Medulla oblongata (tissue), 1 donor: ENCODE data around the gene TEX19.
"Not testable (repeated sequence)": the region's sequence is repeated elsewhere in the genome, so short reads cannot be mapped to it uniquely, and the experiment has no call there.

ENCODE experiments used
- DNase-seq: peaks from one replicate; pipeline ENCODE4 v3.0.0-alpha.2; 2015; ENCODE audit errors: extremely low spot score

The TEX19 gene

GRCh38 chr17:82355770-82356427, 3.1 kb upstream of the TEX19 start:
- DNase-seq = no peak

GRCh38 chr17:82356845-82357355, 2.1 kb upstream of the TEX19 start:
- DNase-seq = no peak

GRCh38 chr17:82357394-82357793, 1.7 kb upstream of the TEX19 start:
- no peak for DNase-seq

GRCh38 chr17:82359451-82360074, 516 bp downstream of the TEX19 start:
- DNase-seq = not testable (repeated sequence)

- no peak for DNase-seq
Measured at GRCh38 chr17:82361885-82362633, 3.0 kb downstream of the TEX19 start.

- no peak for DNase-seq
Measured at GRCh38 chr17:82365606-82366295, 6.7 kb downstream of the TEX19 start.

GRCh38 chr17:82366749-82367148, 7.7 kb downstream of the TEX19 start:
- DNase-seq = no peak

- no peak for DNase-seq
Measured at GRCh38 chr17:82367724-82368524, 8.9 kb downstream of the TEX19 start.

- no peak for DNase-seq
Measured at GRCh38 chr17:82369211-82369610, 10.2 kb downstream of the TEX19 start.

GRCh38 chr17:82370471-82371332, 11.7 kb downstream of the TEX19 start:
- peak; percentile 23 for DNase-seq

GRCh38 chr17:82371333-82372248, 12.5 kb downstream of the TEX19 start, which contains the start of gene UTS2R:
Gene UTS2R (plus strand): TSS chr17:82371765. CDS start chr17:82374325, 2,560 bp downstream.
- no peak for DNase-seq

- no peak for DNase-seq
Measured at GRCh38 chr17:82372249-82373071, 13.4 kb downstream of the TEX19 start.

- DNase-seq = not testable (repeated sequence)
Measured at GRCh38 chr17:82373072-82373452, 14.0 kb downstream of the TEX19 start.

GRCh38 chr17:82373731-82374625, 14.9 kb downstream of the TEX19 start:
- DNase-seq = no peak

- DNase-seq = no peak
Measured at GRCh38 chr17:82374626-82375331, 15.7 kb downstream of the TEX19 start.

- no peak for DNase-seq
Measured at GRCh38 chr17:82375359-82376041, 16.5 kb downstream of the TEX19 start.
